Fibroblast of lung (primary cell): Measurements from ENCODE around the gene PORCN. TPM values are rescaled to one million over a fixed set of nuclear protein-coding genes. Genes with fewer than 3 reads are reported as not detected.
"Not testable (repeated sequence)": the region's sequence is repeated elsewhere in the genome, so short reads cannot be mapped to it uniquely, and the experiment has no call there.

ENCODE experiments used
- DNase-seq, 2 donors: peaks; one replicate each; pipeline versions ENCODE4 v3.0.0 to v3.0.0-alpha.2; 2010; ENCODE audit warnings: low read depth in 2 of 2
- H2AFZ ChIP-seq: 2 replicates; pipeline ENCODE4 v1.5.1; 2012; ENCODE audit warnings: low read length, control low read depth, inconsistent platforms
- H3K27ac ChIP-seq: 2 replicates; pipeline ENCODE4 v1.5.1; 2011; ENCODE audit warnings: low read length, control low read depth; ENCODE audit not compliant: insufficient read depth
- H3K27me3 ChIP-seq: 2 replicates; pipeline ENCODE4 v1.5.1; 2011; ENCODE audit warnings: mild to moderate bottlenecking, low read length; ENCODE audit not compliant: control insufficient read depth, insufficient read depth
- H3K36me3 ChIP-seq: 2 replicates; pipeline ENCODE4 v1.5.1; 2011; ENCODE audit warnings: low read length; ENCODE audit not compliant: control insufficient read depth, insufficient read depth
- H3K4me1 ChIP-seq: 2 replicates; pipeline ENCODE4 v1.5.1; 2011; ENCODE audit warnings: low read length; ENCODE audit not compliant: control insufficient read depth, insufficient read depth; ENCODE audit errors: extremely low read depth
- H3K4me2 ChIP-seq: 2 replicates; pipeline ENCODE4 v1.5.1; 2011; ENCODE audit warnings: low read length, control low read depth; ENCODE audit not compliant: insufficient read depth; ENCODE audit errors: extremely low read depth
- H3K4me3 ChIP-seq, 4 experiments: fragments of 200-600 bp in 1 of 4; sonication (generic) in 1 of 4; replicated peaks in 1 of 4; 2 replicates each; pipeline ENCODE4 v1.5.1; 2011 to 2016; ENCODE audit warnings: low read length in 4 of 4, low read depth in 3 of 4, mild to moderate bottlenecking in 3 of 4, control low read depth in 2 of 4, inconsistent platforms in 1 of 4, mixed read lengths in 1 of 4; ENCODE audit not compliant: insufficient read depth in 1 of 4; ENCODE audit errors: control extremely low read depth in 1 of 4
- H3K79me2 ChIP-seq: 2 replicates; pipeline ENCODE4 v1.5.1; 2012; ENCODE audit warnings: mild to moderate bottlenecking, low read length, inconsistent platforms; ENCODE audit not compliant: control insufficient read depth, insufficient read depth
- H3K9ac ChIP-seq: 2 replicates; pipeline ENCODE4 v1.5.1; 2011; ENCODE audit warnings: mild to moderate bottlenecking, low read length, control low read depth; ENCODE audit not compliant: insufficient read depth
- H3K9me3 ChIP-seq: 2 replicates; pipeline ENCODE4 v1.5.1; 2012; ENCODE audit warnings: low read depth, low read length; ENCODE audit not compliant: control insufficient read depth, insufficient read depth
- H4K20me1 ChIP-seq: 2 replicates; pipeline ENCODE4 v1.5.1; 2011; ENCODE audit warnings: low read length; ENCODE audit not compliant: control insufficient read depth, insufficient read depth; ENCODE audit errors: extremely low read depth
- EZH2 ChIP-seq: IDR thresholded peaks from 2 replicates; pipeline ENCODE4 v1.5.1; 2012; ENCODE audit warnings: low read length, control low read depth, mild to moderate bottlenecking; ENCODE audit errors: missing control alignments
- polyA plus RNA-seq, 2 donors: library from polyadenylated mRNA; depleted of rRNA in 1 of 2; stranded (reverse) in 1 of 2; unstranded in 1 of 2; fragments of >200 nt; gene quantifications; 2 replicates each; pipeline ENCODE4 v1.2.1, GENCODE V29; 2011 to 2012; ENCODE audit warnings: missing spikeins in 1 of 2
- total RNA-seq: library from RNA; depleted of rRNA; stranded (reverse); fragments of >200 nt; gene quantifications from 2 replicates; pipeline ENCODE4 v1.2.1, GENCODE V29; 2014
- TF ChIP-seq, protein P1 (sequence below), 2 donors: IDR thresholded peaks in 1 of 2; conservative IDR thresholded peaks in 1 of 2; 1 replicate in 1 of 2; 2 replicates in 1 of 2; pipeline ENCODE4 v1.5.1; 2011 to 2012; ENCODE audit warnings: low read length in 2 of 2, control low read depth in 1 of 2, inconsistent platforms in 1 of 2, low read depth in 1 of 2, mild to moderate bottlenecking in 1 of 2

Gene PORCN
- total and polyA plus RNA-seq, 2 donors (not counting 1 experiment from before 2014, with no cell fraction given), result 5.4 to 11.4 TPM

DNA sequence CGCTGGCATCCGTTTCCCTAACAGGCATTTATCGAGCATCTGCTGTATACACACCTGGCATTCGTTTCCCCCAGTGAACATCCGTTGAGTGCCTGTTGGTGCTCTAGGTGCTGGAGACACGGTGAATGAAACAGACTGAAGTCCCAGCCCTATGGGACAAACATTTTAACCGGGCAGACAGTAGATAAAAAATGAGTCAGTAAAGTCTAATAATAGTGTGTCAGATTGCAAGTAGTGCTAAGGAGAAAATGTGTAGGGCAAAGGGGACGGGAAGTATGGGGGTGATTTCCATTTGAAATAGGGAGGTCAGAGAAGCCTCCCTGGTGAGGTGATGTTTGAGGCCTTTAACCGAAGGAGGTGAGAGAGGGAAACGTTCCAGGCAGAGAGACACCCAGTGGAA is 7.5 kb downstream of the PORCN start:
- Histone ChIP-seq H3K27me3 (no peaks in the 10 kb centered on the region), H3K79me2 (no peaks in the 10 kb centered on the region), H2AFZ (no peak overlapping the region), H3K36me3 (no peaks in the 10 kb centered on the region), H3K4me2 (no peak overlapping the region), H3K9ac (no peak overlapping the region), H4K20me1 (no peaks in the 10 kb centered on the region), H3K27ac (no peak overlapping the region), H3K9me3 (no peaks in the 10 kb centered on the region), H3K4me3 (no peak overlapping the region), H3K4me1 (no peaks in the 10 kb centered on the region)
- TF ChIP-seq, protein P1, sequence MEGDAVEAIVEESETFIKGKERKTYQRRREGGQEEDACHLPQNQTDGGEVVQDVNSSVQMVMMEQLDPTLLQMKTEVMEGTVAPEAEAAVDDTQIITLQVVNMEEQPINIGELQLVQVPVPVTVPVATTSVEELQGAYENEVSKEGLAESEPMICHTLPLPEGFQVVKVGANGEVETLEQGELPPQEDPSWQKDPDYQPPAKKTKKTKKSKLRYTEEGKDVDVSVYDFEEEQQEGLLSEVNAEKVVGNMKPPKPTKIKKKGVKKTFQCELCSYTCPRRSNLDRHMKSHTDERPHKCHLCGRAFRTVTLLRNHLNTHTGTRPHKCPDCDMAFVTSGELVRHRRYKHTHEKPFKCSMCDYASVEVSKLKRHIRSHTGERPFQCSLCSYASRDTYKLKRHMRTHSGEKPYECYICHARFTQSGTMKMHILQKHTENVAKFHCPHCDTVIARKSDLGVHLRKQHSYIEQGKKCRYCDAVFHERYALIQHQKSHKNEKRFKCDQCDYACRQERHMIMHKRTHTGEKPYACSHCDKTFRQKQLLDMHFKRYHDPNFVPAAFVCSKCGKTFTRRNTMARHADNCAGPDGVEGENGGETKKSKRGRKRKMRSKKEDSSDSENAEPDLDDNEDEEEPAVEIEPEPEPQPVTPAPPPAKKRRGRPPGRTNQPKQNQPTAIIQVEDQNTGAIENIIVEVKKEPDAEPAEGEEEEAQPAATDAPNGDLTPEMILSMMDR (conservative IDR thresholded peaks at IDR 0.05 in 1 of 2, IDR thresholded peaks at IDR 0.05 in 1 of 2; ENCODE audit: low read depth in 1 of 2, low read length in 2 of 2), result no peak
- TF ChIP-seq EZH2, result no peak
- DNase-seq, result no peak

DNA sequence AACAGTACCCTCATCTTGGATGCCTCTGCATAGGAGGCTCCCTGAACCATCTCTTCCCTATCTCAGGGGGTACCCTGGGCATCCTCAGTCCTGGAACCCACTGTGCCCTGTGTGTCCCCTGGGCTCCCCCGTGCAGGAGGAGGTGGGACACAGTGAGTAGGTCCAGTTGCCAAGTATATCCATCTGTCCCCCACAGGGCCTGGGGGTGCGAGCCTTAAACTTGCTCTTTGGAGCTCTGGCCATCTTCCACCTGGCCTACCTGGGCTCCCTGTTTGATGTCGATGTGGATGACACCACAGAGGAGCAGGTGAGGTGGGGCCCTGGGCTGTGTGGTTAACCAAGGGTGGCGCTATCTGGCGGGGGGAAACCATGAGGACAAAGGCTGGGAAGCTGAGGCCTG is 8.2 kb downstream of the PORCN start:
- Histone ChIP-seq H3K36me3 (no peaks in the 10 kb centered on the region), H3K4me1 (no peaks in the 10 kb centered on the region), H4K20me1 (no peaks in the 10 kb centered on the region), H3K27me3 (no peaks in the 10 kb centered on the region), H3K9ac (no peak overlapping the region), H3K79me2 (no peaks in the 10 kb centered on the region), H3K4me3 (no peak overlapping the region), H3K27ac (no peak overlapping the region), H3K9me3 (no peaks in the 10 kb centered on the region), H3K4me2 (no peak overlapping the region), H2AFZ (no peak overlapping the region)
- no peak for DNase-seq
- TF ChIP-seq, protein P1 (conservative IDR thresholded peaks at IDR 0.05 in 1 of 2, IDR thresholded peaks at IDR 0.05 in 1 of 2; ENCODE audit: low read depth in 1 of 2, low read length in 2 of 2), result no peak

DNA sequence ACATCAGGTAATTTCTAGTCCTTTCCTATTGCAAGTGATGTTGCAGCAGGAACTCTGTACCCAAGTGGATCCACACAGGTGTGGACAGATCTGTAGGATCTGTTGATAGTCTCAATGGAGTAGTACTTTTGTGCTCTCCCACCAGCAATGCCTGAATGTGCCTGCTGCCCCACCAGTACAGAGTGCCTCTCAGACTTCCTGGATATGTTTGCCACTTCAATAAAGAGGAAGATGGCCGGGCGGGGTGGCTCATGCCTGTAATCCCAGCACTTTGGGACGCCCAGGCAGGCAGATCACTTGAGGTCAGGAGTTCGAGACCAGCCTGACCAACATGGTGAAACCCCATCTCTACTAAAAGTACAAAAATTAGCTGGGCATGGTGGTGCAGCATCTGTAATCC is 10.7 kb downstream of the PORCN start:
- H3K4me2 ChIP-seq, H3K79me2 ChIP-seq, H3K27me3 ChIP-seq, H3K9me3 ChIP-seq, H4K20me1 ChIP-seq, DNase-seq, H3K4me3 ChIP-seq, H3K4me1 ChIP-seq, H3K9ac ChIP-seq, H2AFZ ChIP-seq, H3K36me3 ChIP-seq, H3K27ac ChIP-seq: not testable (repeated sequence)

DNA sequence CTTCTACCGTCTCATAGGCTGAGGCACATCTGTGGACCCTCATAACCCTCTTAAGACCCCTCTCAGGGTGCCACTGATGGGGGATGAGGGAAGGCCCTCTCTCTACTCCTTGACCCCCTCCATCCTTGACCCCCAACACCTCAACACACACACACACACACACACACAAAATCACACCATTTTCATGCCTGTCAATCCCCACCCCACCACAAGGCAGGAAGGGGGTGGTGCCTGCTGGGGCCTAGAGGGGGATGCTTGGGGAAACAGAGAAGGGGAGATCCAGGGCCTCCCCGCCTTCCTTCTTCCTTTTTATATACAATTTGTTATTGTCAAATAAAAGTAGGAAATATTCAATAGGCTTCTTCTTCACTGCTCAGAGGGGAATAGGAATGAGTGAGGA is 11.7 kb downstream of the PORCN start:
- Histone ChIP-seq H2AFZ (no peak overlapping the region), H3K4me3 (no peak overlapping the region), H3K4me2 (no peak overlapping the region), H3K9ac (no peak overlapping the region), H3K79me2 (peaks cover 2% of the 10 kb centered on the region), H3K27ac (no peak overlapping the region), H3K36me3 (no peaks in the 10 kb centered on the region), H3K9me3 (no peaks in the 10 kb centered on the region), H3K27me3 (no peaks in the 10 kb centered on the region), H4K20me1 (no peaks in the 10 kb centered on the region), H3K4me1 (no peaks in the 10 kb centered on the region)
- TF ChIP-seq EZH2, result no peak
- TF ChIP-seq, protein P1 (conservative IDR thresholded peaks at IDR 0.05 in 1 of 2, IDR thresholded peaks at IDR 0.05 in 1 of 2; ENCODE audit: low read depth in 1 of 2, low read length in 2 of 2), result no peak
- DNase-seq, result no peak
